ENCODE results near the gene SDS.

DNA sequence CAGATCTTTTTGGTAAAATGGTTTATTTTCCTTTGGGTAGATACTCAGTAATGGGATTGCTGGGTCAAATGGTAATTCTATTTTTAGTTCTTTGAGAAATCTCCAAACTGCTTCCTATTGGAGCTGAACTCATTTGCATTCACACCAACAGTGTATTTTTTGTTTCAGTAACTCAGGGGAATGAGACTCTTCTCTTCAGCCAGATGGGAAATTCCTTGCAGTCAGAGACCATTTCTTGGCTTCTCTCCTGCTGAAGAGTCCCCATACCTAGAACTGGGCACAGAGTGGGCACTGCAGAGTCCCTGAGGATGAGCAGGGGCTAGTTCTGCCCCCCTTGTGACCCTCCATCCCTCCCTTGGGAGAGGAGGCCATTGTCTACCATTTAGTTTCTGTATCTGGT is 29.3 kb upstream of the SDS start:
- TF ChIP-seq GATA2 (IDR thresholded peaks at IDR 0.05; ENCODE audit: low read depth, low read length) = no peak
- TF ChIP-seq GATA3 (IDR thresholded peaks at IDR 0.05; ENCODE audit: low read depth, low read length) = no peak

All from SH-SY5Y (cell line).